Measurements from ENCODE around the gene XIRP1.

GRCh38 chr3:39137435-39137936 is 54.9 kb downstream of the XIRP1 start:
- TF ChIP-seq, protein P1, sequence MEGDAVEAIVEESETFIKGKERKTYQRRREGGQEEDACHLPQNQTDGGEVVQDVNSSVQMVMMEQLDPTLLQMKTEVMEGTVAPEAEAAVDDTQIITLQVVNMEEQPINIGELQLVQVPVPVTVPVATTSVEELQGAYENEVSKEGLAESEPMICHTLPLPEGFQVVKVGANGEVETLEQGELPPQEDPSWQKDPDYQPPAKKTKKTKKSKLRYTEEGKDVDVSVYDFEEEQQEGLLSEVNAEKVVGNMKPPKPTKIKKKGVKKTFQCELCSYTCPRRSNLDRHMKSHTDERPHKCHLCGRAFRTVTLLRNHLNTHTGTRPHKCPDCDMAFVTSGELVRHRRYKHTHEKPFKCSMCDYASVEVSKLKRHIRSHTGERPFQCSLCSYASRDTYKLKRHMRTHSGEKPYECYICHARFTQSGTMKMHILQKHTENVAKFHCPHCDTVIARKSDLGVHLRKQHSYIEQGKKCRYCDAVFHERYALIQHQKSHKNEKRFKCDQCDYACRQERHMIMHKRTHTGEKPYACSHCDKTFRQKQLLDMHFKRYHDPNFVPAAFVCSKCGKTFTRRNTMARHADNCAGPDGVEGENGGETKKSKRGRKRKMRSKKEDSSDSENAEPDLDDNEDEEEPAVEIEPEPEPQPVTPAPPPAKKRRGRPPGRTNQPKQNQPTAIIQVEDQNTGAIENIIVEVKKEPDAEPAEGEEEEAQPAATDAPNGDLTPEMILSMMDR (IDR thresholded peaks at IDR 0.05; ENCODE audit: low read length), result no peak
- TF ChIP-seq EZH2phosphoT487 (IDR thresholded peaks at IDR 0.05; ENCODE audit: low read length), result no peak

Measured in MM.1S (cell line).